Activated naive CD4-positive, alpha-beta T cell treated with anti-CD3 and anti-CD28 coated beads, Interleukin-2, amount 50 U/mL, for 72 hours (primary cell): ENCODE results near the gene SLC38A2. TPM values are rescaled to one million over a fixed set of nuclear protein-coding genes. Genes with fewer than 3 reads are reported as not detected.

Source experiments
- ATAC-seq, 2 donors: fragments of 150-1000 bp; cut with Tn5 transposase; 2 replicates each; pipeline ENCODE4 v1.10.0; 2021; ENCODE audit warnings: mild to moderate bottlenecking in 2 of 2, moderate library complexity in 2 of 2
- DNase-seq, 2 donors: peaks; one replicate each; pipeline ENCODE4 v3.0.0; 2021 to 2022; ENCODE audit warnings: low spot score in 2 of 2
- H3K27ac Mint-ChIP-seq, 2 donors: one replicate each; pipeline ENCODE4 v1.8.0; 2022; ENCODE audit warnings: mild to moderate bottlenecking in 2 of 2, mixed read lengths in 2 of 2
- H3K36me3 Mint-ChIP-seq, 2 donors: one replicate each; pipeline ENCODE4 v1.8.0; 2022; ENCODE audit warnings: mixed read lengths in 2 of 2
- H3K9me3 Mint-ChIP-seq, 2 donors: one replicate each; pipeline ENCODE4 v1.8.0; 2022; ENCODE audit warnings: mixed read lengths in 2 of 2
- total RNA-seq, 2 donors: library from RNA; stranded (reverse); gene quantifications; one replicate each; pipeline ENCODE4 v1.2.3, GENCODE V29; 2022

Gene SLC38A2
- 100 to 1,000 TPM; 249 to 315 TPM for total RNA-seq

GRCh38 chr12:46372544-46373300, at the start of gene SLC38A2:
TSS of gene SLC38A2 (minus strand) at chr12:46372773. CDS start at chr12:46371293, 1,480 bp downstream.
- DNase-seq (peak; percentile 94 to 98), ATAC-seq (peak; percentile 83)
- peaks cover 42 to 45% of the 10 kb centered on the region in 2 donors for H3K36me3 Mint-ChIP-seq
- H3K27ac Mint-ChIP-seq: peak within 1 kb of the TSS; percentile 99 to 100
- peaks cover 0 to 5% of the 10 kb centered on the region in 2 donors for H3K9me3 Mint-ChIP-seq

GRCh38 chr12:46419675-46420074, 47.1 kb upstream of the SLC38A2 start:
- no peak for ATAC-seq
- Mint-ChIP-seq H3K9me3 (peaks cover 10 to 17% of the 10 kb centered on the region in 2 donors), H3K27ac (no peak overlapping the region)

GRCh38 chr12:46415552-46415951, 43.0 kb upstream of the SLC38A2 start:
- ATAC-seq: no peak
- Mint-ChIP-seq H3K36me3 (peaks cover 0 to 8% of the 10 kb centered on the region in 2 donors), H3K27ac (no peak overlapping the region), H3K9me3 (peaks cover 4 to 8% of the 10 kb centered on the region in 2 donors)
- no peak for DNase-seq

More at GRCh38 chr12:46419675-46420074, 47.1 kb upstream of the SLC38A2 start:
- DNase-seq: no peak
- H3K36me3 Mint-ChIP-seq: peaks cover 5 to 20% of the 10 kb centered on the region in 2 donors

- Mint-ChIP-seq H3K9me3 (peaks cover 3 to 4% of the 10 kb centered on the region in 2 donors), H3K36me3 (peaks cover 0 to 8% of the 10 kb centered on the region in 2 donors), H3K27ac (no peak overlapping the region)
- DNase-seq: no peak
- ATAC-seq: no peak
Measured at GRCh38 chr12:46414591-46415268, 42.2 kb upstream of the SLC38A2 start.

- Mint-ChIP-seq H3K9me3 (no peaks in the 10 kb centered on the region), H3K36me3 (peaks cover 0 to 8% of the 10 kb centered on the region in 2 donors), H3K27ac (no peak overlapping the region)
- ATAC-seq (no peak), DNase-seq (no peak)
Measured at GRCh38 chr12:46413368-46413767, 40.8 kb upstream of the SLC38A2 start.

GRCh38 chr12:46412857-46413256, 40.3 kb upstream of the SLC38A2 start:
- ATAC-seq (no peak), DNase-seq (no peak)
- Mint-ChIP-seq H3K9me3 (no peaks in the 10 kb centered on the region), H3K27ac (no peak overlapping the region), H3K36me3 (peaks cover 0 to 4% of the 10 kb centered on the region in 2 donors)

GRCh38 chr12:46410495-46410894, 37.9 kb upstream of the SLC38A2 start:
- H3K27ac Mint-ChIP-seq: no peak overlapping the region
- peaks cover 4% of the 10 kb centered on the region in 2 donors for H3K9me3 Mint-ChIP-seq
- ATAC-seq (no peak), DNase-seq (no peak)
- H3K36me3 Mint-ChIP-seq: peaks cover 0 to 4% of the 10 kb centered on the region in 2 donors

- Mint-ChIP-seq H3K27ac (no peak overlapping the region), H3K9me3 (peaks cover 4 to 5% of the 10 kb centered on the region in 2 donors), H3K36me3 (peaks cover 0 to 6% of the 10 kb centered on the region in 2 donors)
- ATAC-seq (no peak), DNase-seq (no peak)
Measured at GRCh38 chr12:46409974-46410373, 37.4 kb upstream of the SLC38A2 start.

- Mint-ChIP-seq H3K27ac (no peak overlapping the region), H3K9me3 (peaks cover 4 to 5% of the 10 kb centered on the region in 2 donors), H3K36me3 (peaks cover 0 to 6% of the 10 kb centered on the region in 2 donors)
- DNase-seq (no peak), ATAC-seq (no peak)
Measured at GRCh38 chr12:46409342-46409741, 36.8 kb upstream of the SLC38A2 start.

GRCh38 chr12:46408441-46408840, 35.9 kb upstream of the SLC38A2 start:
- ATAC-seq (no peak), DNase-seq (no peak)
- Mint-ChIP-seq H3K36me3 (peaks cover 0 to 6% of the 10 kb centered on the region in 2 donors), H3K9me3 (peaks cover 4 to 5% of the 10 kb centered on the region in 2 donors), H3K27ac (no peak overlapping the region)

- H3K36me3 Mint-ChIP-seq: peaks cover 0 to 6% of the 10 kb centered on the region in 2 donors
- H3K9me3 Mint-ChIP-seq: peaks cover 4 to 5% of the 10 kb centered on the region in 2 donors
- no peak overlapping the region for H3K27ac Mint-ChIP-seq
- ATAC-seq: peak; percentile 53 to 64
- no peak for DNase-seq
Measured at GRCh38 chr12:46407361-46407760, 34.8 kb upstream of the SLC38A2 start.

GRCh38 chr12:46406352-46407027, 33.9 kb upstream of the SLC38A2 start:
- Mint-ChIP-seq H3K9me3 (peaks cover 4 to 5% of the 10 kb centered on the region in 2 donors), H3K27ac (no peak overlapping the region), H3K36me3 (peaks cover 0 to 6% of the 10 kb centered on the region in 2 donors)
- no peak for DNase-seq
- no peak for ATAC-seq

- ATAC-seq: no peak
- H3K36me3 Mint-ChIP-seq: peaks cover 0 to 8% of the 10 kb centered on the region in 2 donors
- no peak for DNase-seq
- peaks cover 4 to 5% of the 10 kb centered on the region in 2 donors for H3K9me3 Mint-ChIP-seq
- no peak overlapping the region for H3K27ac Mint-ChIP-seq
Measured at GRCh38 chr12:46404733-46405132, 32.2 kb upstream of the SLC38A2 start.

- H3K36me3 Mint-ChIP-seq: peaks cover 0 to 13% of the 10 kb centered on the region in 2 donors
- no peak overlapping the region for H3K27ac Mint-ChIP-seq
- ATAC-seq (no peak), DNase-seq (no peak)
- peaks cover 4 to 5% of the 10 kb centered on the region in 2 donors for H3K9me3 Mint-ChIP-seq
Measured at GRCh38 chr12:46404225-46404631, 31.7 kb upstream of the SLC38A2 start.

GRCh38 chr12:46403719-46404070, 31.1 kb upstream of the SLC38A2 start:
- Mint-ChIP-seq H3K27ac (no peak overlapping the region), H3K36me3 (peaks cover 0 to 18% of the 10 kb centered on the region in 2 donors), H3K9me3 (peaks cover 5 to 8% of the 10 kb centered on the region in 2 donors)
- ATAC-seq (no peak), DNase-seq (no peak)

GRCh38 chr12:46402941-46403718, 30.6 kb upstream of the SLC38A2 start:
- H3K9me3 Mint-ChIP-seq: peaks cover 7 to 10% of the 10 kb centered on the region in 2 donors
- no peak for ATAC-seq
- DNase-seq: no peak
- H3K36me3 Mint-ChIP-seq: peaks cover 0 to 24% of the 10 kb centered on the region in 2 donors
- H3K27ac Mint-ChIP-seq: no peak overlapping the region
